Measurements from ENCODE around the gene ZC3H8. TPM values are rescaled to one million over a fixed set of nuclear protein-coding genes. Genes with fewer than 3 reads are reported as not detected.

ZC3H8 gene
- total RNA-seq, 1 donor from 2014 or later = 6.4 TPM

- TF ChIP-seq, protein P1, sequence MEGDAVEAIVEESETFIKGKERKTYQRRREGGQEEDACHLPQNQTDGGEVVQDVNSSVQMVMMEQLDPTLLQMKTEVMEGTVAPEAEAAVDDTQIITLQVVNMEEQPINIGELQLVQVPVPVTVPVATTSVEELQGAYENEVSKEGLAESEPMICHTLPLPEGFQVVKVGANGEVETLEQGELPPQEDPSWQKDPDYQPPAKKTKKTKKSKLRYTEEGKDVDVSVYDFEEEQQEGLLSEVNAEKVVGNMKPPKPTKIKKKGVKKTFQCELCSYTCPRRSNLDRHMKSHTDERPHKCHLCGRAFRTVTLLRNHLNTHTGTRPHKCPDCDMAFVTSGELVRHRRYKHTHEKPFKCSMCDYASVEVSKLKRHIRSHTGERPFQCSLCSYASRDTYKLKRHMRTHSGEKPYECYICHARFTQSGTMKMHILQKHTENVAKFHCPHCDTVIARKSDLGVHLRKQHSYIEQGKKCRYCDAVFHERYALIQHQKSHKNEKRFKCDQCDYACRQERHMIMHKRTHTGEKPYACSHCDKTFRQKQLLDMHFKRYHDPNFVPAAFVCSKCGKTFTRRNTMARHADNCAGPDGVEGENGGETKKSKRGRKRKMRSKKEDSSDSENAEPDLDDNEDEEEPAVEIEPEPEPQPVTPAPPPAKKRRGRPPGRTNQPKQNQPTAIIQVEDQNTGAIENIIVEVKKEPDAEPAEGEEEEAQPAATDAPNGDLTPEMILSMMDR (IDR thresholded peaks at IDR 0.05) = no peak
- no peaks in the 10 kb centered on the region for H3K4me1 Mint-ChIP-seq (ENCODE audit: low read depth)
- H3K4me3 Mint-ChIP-seq (ENCODE audit: unreplicated experiment) = no peak overlapping the region
- no peak overlapping the region for H3K27ac Mint-ChIP-seq (ENCODE audit: unreplicated experiment)
- peaks cover 10% of the 10 kb centered on the region for H3K9me3 Mint-ChIP-seq (ENCODE audit: low read depth)
- peaks cover 6% of the 10 kb centered on the region for H3K36me3 Mint-ChIP-seq (ENCODE audit: low read depth)
- H3K27me3 Mint-ChIP-seq (ENCODE audit: low read depth) = no peaks in the 10 kb centered on the region
- no peak for DNase-seq (ENCODE audit: low spot score)
Observed at GRCh38 chr2:112182581-112183034, 72.2 kb downstream of the ZC3H8 start.

- H3K9me3 Mint-ChIP-seq (ENCODE audit: low read depth) = peaks cover 10% of the 10 kb centered on the region
Observed at GRCh38 chr2:112181571-112182290, 73.1 kb downstream of the ZC3H8 start.

GRCh38 chr2:112175958-112176573, 78.8 kb downstream of the ZC3H8 start:
- Mint-ChIP-seq H3K9me3 (ENCODE audit: low read depth) (peaks cover 10% of the 10 kb centered on the region), H3K4me3 (ENCODE audit: unreplicated experiment) (no peak overlapping the region), H3K4me1 (ENCODE audit: low read depth) (no peaks in the 10 kb centered on the region), H3K27me3 (ENCODE audit: low read depth) (no peaks in the 10 kb centered on the region), H3K36me3 (ENCODE audit: low read depth) (peaks cover 6% of the 10 kb centered on the region), H3K27ac (ENCODE audit: unreplicated experiment) (no peak overlapping the region)
- TF ChIP-seq, protein P1 (IDR thresholded peaks at IDR 0.05) = no peak
- DNase-seq (ENCODE audit: low spot score) = no peak

More at GRCh38 chr2:112181571-112182290, 73.1 kb downstream of the ZC3H8 start:
- DNase-seq (ENCODE audit: low spot score) = no peak
- H3K27me3 Mint-ChIP-seq (ENCODE audit: low read depth) = no peaks in the 10 kb centered on the region
- no peak overlapping the region for H3K4me3 Mint-ChIP-seq (ENCODE audit: unreplicated experiment)
- H3K36me3 Mint-ChIP-seq (ENCODE audit: low read depth) = peaks cover 6% of the 10 kb centered on the region
- H3K27ac Mint-ChIP-seq (ENCODE audit: unreplicated experiment) = no peak overlapping the region
- no peaks in the 10 kb centered on the region for H3K4me1 Mint-ChIP-seq (ENCODE audit: low read depth)
- TF ChIP-seq, protein P1 (IDR thresholded peaks at IDR 0.05) = no peak

GRCh38 chr2:112175333-112175732, 79.5 kb downstream of the ZC3H8 start:
- TF ChIP-seq, protein P1 (IDR thresholded peaks at IDR 0.05) = no peak
- Mint-ChIP-seq H3K4me1 (ENCODE audit: low read depth) (no peaks in the 10 kb centered on the region), H3K9me3 (ENCODE audit: low read depth) (peaks cover 10% of the 10 kb centered on the region), H3K27me3 (ENCODE audit: low read depth) (no peaks in the 10 kb centered on the region), H3K4me3 (ENCODE audit: unreplicated experiment) (no peak overlapping the region), H3K27ac (ENCODE audit: unreplicated experiment) (no peak overlapping the region), H3K36me3 (ENCODE audit: low read depth) (peaks cover 6% of the 10 kb centered on the region)
- DNase-seq (ENCODE audit: low spot score) = no peak

DNA sequence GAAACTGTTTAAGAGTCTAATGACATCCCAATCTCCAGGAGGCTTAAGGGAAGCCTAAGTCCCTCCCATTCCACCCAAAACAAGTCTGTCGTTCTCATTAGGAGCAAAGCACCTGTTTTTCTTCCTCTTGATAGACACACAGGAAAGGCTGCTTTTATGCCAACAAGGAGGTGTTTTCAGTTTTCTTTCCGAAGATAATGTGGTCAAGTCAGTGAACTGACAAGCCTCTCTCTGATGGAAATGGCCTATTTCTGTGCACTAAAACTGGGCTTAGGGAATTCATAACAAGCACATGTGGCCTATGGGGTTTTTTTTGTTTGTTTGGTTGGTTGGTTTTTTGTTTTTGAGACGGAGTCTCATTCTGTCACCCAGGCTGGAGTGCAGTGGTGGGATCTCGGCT, 80.5 kb downstream of the ZC3H8 start:
- TF ChIP-seq, protein P1 (IDR thresholded peaks at IDR 0.05) = no peak
- DNase-seq (ENCODE audit: low spot score) = no peak
- no peak overlapping the region for H3K4me3 Mint-ChIP-seq (ENCODE audit: unreplicated experiment)
- H3K27ac Mint-ChIP-seq (ENCODE audit: unreplicated experiment) = no peak overlapping the region
- no peaks in the 10 kb centered on the region for H3K4me1 Mint-ChIP-seq (ENCODE audit: low read depth)
- H3K27me3 Mint-ChIP-seq (ENCODE audit: low read depth) = no peaks in the 10 kb centered on the region
- peaks cover 2% of the 10 kb centered on the region for H3K36me3 Mint-ChIP-seq (ENCODE audit: low read depth)
- H3K9me3 Mint-ChIP-seq (ENCODE audit: low read depth) = peaks cover 5% of the 10 kb centered on the region
